ENCODE results near the gene FOXN4. TPM values are rescaled to one million over a fixed set of nuclear protein-coding genes. Genes with fewer than 3 reads are reported as not detected.

The FOXN4 gene
- total RNA-seq, 1 donor from 2014 or later = not detected

- peaks cover 10% of the 10 kb centered on the region for H3K9me3 Mint-ChIP-seq
- no peaks in the 10 kb centered on the region for H3K4me1 Mint-ChIP-seq (ENCODE audit: low read depth)
- no peak overlapping the region for H3K4me3 Mint-ChIP-seq (ENCODE audit: low read depth)
- no peaks in the 10 kb centered on the region for H3K27me3 Mint-ChIP-seq (ENCODE audit: low read depth)
- H3K36me3 Mint-ChIP-seq (ENCODE audit: low read depth) = peaks cover 13% of the 10 kb centered on the region
- intact Hi-C loops (cut with micrococcal nuclease) = no loop called here
- no peak for DNase-seq (ENCODE audit: low spot score)
- H3K27ac Mint-ChIP-seq = no peak overlapping the region
Observed at GRCh38 chr12:109258607-109259544, 50.2 kb downstream of the FOXN4 start.

DNA sequence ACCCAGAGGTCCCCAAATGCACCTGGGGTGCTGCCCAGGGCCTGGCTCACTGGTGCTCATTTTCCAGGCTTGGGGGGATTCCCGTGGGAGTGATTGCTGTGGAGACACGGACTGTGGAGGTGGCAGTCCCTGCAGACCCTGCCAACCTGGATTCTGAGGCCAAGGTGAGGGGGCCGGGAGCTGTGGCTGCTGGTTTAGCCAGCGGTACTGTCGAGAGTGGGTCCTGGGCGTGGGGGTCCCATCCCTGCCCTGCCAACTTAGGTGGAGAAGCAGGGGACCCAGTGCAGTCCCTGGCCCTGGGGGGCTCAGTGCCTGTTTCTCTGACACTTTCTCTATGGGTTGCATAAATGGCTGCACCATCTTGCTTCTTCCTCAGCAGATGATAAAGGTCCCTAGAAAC, 50.9 kb downstream of the FOXN4 start:
- Mint-ChIP-seq H3K36me3 (ENCODE audit: low read depth) (peaks cover 20% of the 10 kb centered on the region), H3K27me3 (ENCODE audit: low read depth) (no peaks in the 10 kb centered on the region), H3K9me3 (peaks cover 17% of the 10 kb centered on the region), H3K4me3 (ENCODE audit: low read depth) (no peak overlapping the region), H3K4me1 (ENCODE audit: low read depth) (no peaks in the 10 kb centered on the region), H3K27ac (no peak overlapping the region)
- DNase-seq (ENCODE audit: low spot score) = no peak
- intact Hi-C loops (cut with micrococcal nuclease) = no loop called here

GRCh38 chr12:109256011-109256410, 53.1 kb downstream of the FOXN4 start:
- DNase-seq (ENCODE audit: low spot score) = no peak
- H3K4me3 Mint-ChIP-seq (ENCODE audit: low read depth) = no peak overlapping the region
- peaks cover 28% of the 10 kb centered on the region for H3K9me3 Mint-ChIP-seq
- H3K27me3 Mint-ChIP-seq (ENCODE audit: low read depth) = no peaks in the 10 kb centered on the region
- H3K27ac Mint-ChIP-seq = no peak overlapping the region
- intact Hi-C loops (cut with micrococcal nuclease) = no loop called here
- H3K36me3 Mint-ChIP-seq (ENCODE audit: low read depth) = peaks cover 34% of the 10 kb centered on the region
- peaks cover 5% of the 10 kb centered on the region for H3K4me1 Mint-ChIP-seq (ENCODE audit: low read depth)

GRCh38 chr12:109255377-109255776, 53.7 kb downstream of the FOXN4 start:
- Mint-ChIP-seq H3K27ac (no peak overlapping the region), H3K9me3 (peaks cover 28% of the 10 kb centered on the region), H3K4me3 (ENCODE audit: low read depth) (no peak overlapping the region), H3K36me3 (ENCODE audit: low read depth) (peaks cover 36% of the 10 kb centered on the region), H3K4me1 (ENCODE audit: low read depth) (peaks cover 9% of the 10 kb centered on the region), H3K27me3 (ENCODE audit: low read depth) (no peaks in the 10 kb centered on the region)
- intact Hi-C loops (cut with micrococcal nuclease) = no loop called here
- no peak for DNase-seq (ENCODE audit: low spot score)

DNA sequence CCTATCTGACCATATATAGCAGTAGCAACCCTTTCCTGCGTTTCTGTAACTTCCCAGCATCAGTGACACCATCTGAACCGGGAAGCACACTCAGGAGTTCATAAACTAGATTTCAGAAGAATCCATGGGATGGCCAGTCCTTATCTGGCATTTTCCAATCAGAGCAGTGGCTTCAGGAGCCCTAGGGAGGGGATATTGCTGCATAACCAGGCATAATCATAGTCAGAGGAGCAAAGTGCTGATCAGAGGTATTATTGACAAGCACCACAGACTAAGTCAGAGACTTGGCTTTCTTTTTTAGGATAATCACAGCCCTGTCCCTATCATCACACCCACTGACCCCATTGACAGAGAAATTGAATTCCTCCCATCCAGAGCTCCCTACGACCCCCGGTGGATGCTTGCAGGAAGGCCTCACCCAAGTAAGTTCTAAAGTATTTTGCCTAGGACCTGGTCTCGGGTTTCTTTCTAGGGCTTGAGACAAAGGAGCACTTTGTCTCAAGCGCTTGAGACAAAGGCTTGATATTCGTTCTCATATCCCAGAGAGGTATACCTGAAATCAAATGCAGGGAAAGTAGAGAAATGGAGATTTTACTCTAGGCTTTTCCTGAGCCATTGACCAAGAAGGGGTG, 55.1 kb downstream of the FOXN4 start:
- H3K27ac Mint-ChIP-seq = no peak overlapping the region
- DNase-seq (ENCODE audit: low spot score) = no peak
- intact Hi-C loops (cut with micrococcal nuclease) = no loop called here
- H3K4me3 Mint-ChIP-seq (ENCODE audit: low read depth) = no peak overlapping the region
- H3K4me1 Mint-ChIP-seq (ENCODE audit: low read depth) = peaks cover 20% of the 10 kb centered on the region
- peaks cover 37% of the 10 kb centered on the region for H3K36me3 Mint-ChIP-seq (ENCODE audit: low read depth)
- peaks cover 28% of the 10 kb centered on the region for H3K9me3 Mint-ChIP-seq
- H3K27me3 Mint-ChIP-seq (ENCODE audit: low read depth) = no peaks in the 10 kb centered on the region

GRCh38 chr12:109252799-109253198, 56.3 kb downstream of the FOXN4 start:
- Mint-ChIP-seq H3K4me3 (ENCODE audit: low read depth) (no peak overlapping the region), H3K4me1 (ENCODE audit: low read depth) (peaks cover 25% of the 10 kb centered on the region), H3K27me3 (ENCODE audit: low read depth) (no peaks in the 10 kb centered on the region), H3K36me3 (ENCODE audit: low read depth) (peaks cover 37% of the 10 kb centered on the region), H3K27ac (no peak overlapping the region), H3K9me3 (peaks cover 28% of the 10 kb centered on the region)
- intact Hi-C loops (cut with micrococcal nuclease) = no loop called here
- no peak for DNase-seq (ENCODE audit: low spot score)

DNA sequence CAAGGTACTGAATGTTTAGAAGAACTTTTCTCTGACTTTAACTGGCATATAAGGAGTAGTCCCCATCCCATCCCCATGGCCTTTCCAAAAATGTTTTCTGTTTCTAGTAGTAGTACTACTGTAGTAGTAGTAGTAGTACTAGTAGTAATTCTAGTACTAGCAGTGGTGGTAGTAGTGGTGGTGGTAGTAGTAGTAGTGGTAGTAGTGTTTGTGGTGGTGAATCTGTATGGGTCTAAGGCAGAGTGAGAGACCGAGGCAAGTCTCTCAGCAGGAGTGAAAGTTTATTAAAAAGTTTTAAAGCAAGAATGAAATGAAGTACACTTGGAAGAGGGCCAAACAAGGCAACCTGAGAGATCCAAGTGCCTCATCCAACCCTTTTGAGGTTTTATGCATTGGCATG, 58.6 kb downstream of the FOXN4 start:
- Mint-ChIP-seq H3K27ac (peak overlapping the region; percentile 2), H3K9me3 (peaks cover 28% of the 10 kb centered on the region), H3K4me1 (ENCODE audit: low read depth) (peaks cover 25% of the 10 kb centered on the region), H3K36me3 (ENCODE audit: low read depth) (peaks cover 35% of the 10 kb centered on the region), H3K27me3 (ENCODE audit: low read depth) (no peaks in the 10 kb centered on the region), H3K4me3 (ENCODE audit: low read depth) (no peak overlapping the region)
- intact Hi-C loops (cut with micrococcal nuclease) = no loop called here
- no peak for DNase-seq (ENCODE audit: low spot score)

DNA sequence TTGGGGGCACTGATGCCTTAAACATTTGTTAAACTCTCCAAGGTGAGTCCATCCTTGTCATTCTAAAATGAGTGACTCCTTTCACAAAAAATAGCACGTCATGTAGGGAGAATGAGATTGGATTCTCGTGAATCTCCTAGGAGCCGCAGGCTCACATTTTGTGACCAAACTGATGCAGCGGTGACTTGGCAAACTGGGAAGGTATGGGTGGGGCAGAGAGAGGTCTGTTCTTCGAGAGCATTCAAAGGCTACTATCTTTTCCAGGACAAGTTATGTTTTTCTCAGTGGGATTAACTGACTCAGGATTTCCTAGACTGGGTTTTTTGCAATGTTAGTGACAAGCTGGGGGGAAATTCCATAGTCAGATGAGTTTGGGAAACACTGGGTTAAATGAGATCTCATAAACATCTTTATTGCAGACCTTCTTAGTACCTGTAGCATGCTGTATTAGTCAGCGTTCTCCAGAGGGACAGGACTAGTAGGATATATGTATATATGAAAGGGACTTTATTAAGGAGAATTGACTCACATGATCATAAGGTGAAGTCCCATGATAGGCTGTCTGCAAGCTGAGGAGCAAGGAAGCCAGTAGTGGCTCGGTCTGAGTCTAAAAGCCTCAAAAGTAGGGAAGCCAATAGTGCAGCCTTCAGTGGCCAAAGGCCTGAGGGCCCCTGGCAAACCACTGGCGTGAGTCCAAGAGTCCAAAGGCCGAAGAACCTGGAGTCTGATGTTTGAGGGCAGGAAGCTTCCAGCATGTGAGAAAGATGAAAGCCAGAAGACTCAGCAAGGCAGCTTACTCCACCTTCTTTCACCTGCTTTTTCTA, 61.0 kb downstream of the FOXN4 start:
- DNase-seq (ENCODE audit: low spot score) = no peak
- peaks cover 10% of the 10 kb centered on the region for H3K9me3 Mint-ChIP-seq
- H3K27ac Mint-ChIP-seq = peak overlapping the region; percentile 5
- H3K27me3 Mint-ChIP-seq (ENCODE audit: low read depth) = no peaks in the 10 kb centered on the region
- H3K36me3 Mint-ChIP-seq (ENCODE audit: low read depth) = peaks cover 15% of the 10 kb centered on the region
- intact Hi-C loops (cut with micrococcal nuclease) = no loop called here
- H3K4me3 Mint-ChIP-seq (ENCODE audit: low read depth) = no peak overlapping the region
- H3K4me1 Mint-ChIP-seq (ENCODE audit: low read depth) = peaks cover 25% of the 10 kb centered on the region

- H3K36me3 Mint-ChIP-seq (ENCODE audit: low read depth) = peaks cover 13% of the 10 kb centered on the region
- intact Hi-C loops (cut with micrococcal nuclease) = no loop called here
- no peak overlapping the region for H3K27ac Mint-ChIP-seq
- no peaks in the 10 kb centered on the region for H3K27me3 Mint-ChIP-seq (ENCODE audit: low read depth)
- H3K4me3 Mint-ChIP-seq (ENCODE audit: low read depth) = no peak overlapping the region
- H3K4me1 Mint-ChIP-seq (ENCODE audit: low read depth) = peaks cover 22% of the 10 kb centered on the region
- no peaks in the 10 kb centered on the region for H3K9me3 Mint-ChIP-seq
- no peak for DNase-seq (ENCODE audit: low spot score)
Observed at GRCh38 chr12:109246221-109246620, 62.9 kb downstream of the FOXN4 start.

GRCh38 chr12:109244073-109244472, 65.0 kb downstream of the FOXN4 start:
- H3K27ac Mint-ChIP-seq = no peak overlapping the region
- intact Hi-C loops (cut with micrococcal nuclease) = no loop called here
- H3K9me3 Mint-ChIP-seq = no peaks in the 10 kb centered on the region
- peaks cover 9% of the 10 kb centered on the region for H3K4me1 Mint-ChIP-seq (ENCODE audit: low read depth)
- H3K36me3 Mint-ChIP-seq (ENCODE audit: low read depth) = peaks cover 23% of the 10 kb centered on the region
- H3K4me3 Mint-ChIP-seq (ENCODE audit: low read depth) = no peak overlapping the region
- H3K27me3 Mint-ChIP-seq (ENCODE audit: low read depth) = no peaks in the 10 kb centered on the region
- no peak for DNase-seq (ENCODE audit: low spot score)

GRCh38 chr12:109241936-109242335, 67.1 kb downstream of the FOXN4 start:
- H3K4me3 Mint-ChIP-seq (ENCODE audit: low read depth) = no peak overlapping the region
- no peaks in the 10 kb centered on the region for H3K27me3 Mint-ChIP-seq (ENCODE audit: low read depth)
- no peaks in the 10 kb centered on the region for H3K9me3 Mint-ChIP-seq
- H3K27ac Mint-ChIP-seq = no peak overlapping the region
- H3K36me3 Mint-ChIP-seq (ENCODE audit: low read depth) = peaks cover 23% of the 10 kb centered on the region
- intact Hi-C loops (cut with micrococcal nuclease) = no loop called here
- H3K4me1 Mint-ChIP-seq (ENCODE audit: low read depth) = peaks cover 5% of the 10 kb centered on the region
- DNase-seq (ENCODE audit: low spot score) = no peak

DNA sequence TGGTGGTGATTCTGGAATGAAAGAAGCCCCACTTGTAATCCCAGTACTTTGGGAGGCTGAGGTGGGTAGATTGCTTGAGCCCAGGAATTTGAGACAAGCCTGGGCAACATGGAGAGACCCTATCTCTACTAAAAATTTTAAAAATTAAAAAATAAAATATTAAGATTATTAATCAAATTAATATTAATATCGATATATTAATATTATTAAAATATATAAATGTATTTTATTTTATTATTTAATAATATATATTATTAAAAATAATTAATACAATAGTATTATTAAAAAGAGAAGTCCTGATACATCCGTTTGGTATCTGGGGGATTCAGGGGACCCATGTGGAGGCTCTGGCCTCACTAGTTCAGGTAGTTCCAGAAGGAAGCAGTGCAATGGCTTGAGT, 68.7 kb downstream of the FOXN4 start:
- peaks cover 5% of the 10 kb centered on the region for H3K4me1 Mint-ChIP-seq (ENCODE audit: low read depth)
- no peak overlapping the region for H3K4me3 Mint-ChIP-seq (ENCODE audit: low read depth)
- H3K9me3 Mint-ChIP-seq = no peaks in the 10 kb centered on the region
- H3K27ac Mint-ChIP-seq = no peak overlapping the region
- no peaks in the 10 kb centered on the region for H3K27me3 Mint-ChIP-seq (ENCODE audit: low read depth)
- H3K36me3 Mint-ChIP-seq (ENCODE audit: low read depth) = peaks cover 23% of the 10 kb centered on the region
- intact Hi-C loops (cut with micrococcal nuclease) = no loop called here
- DNase-seq (ENCODE audit: low spot score) = no peak

All from activated T-helper 2 cell treated with anti-CD3 and anti-CD28 coated beads, Interferon-gamma antibody, Interleukin-2, Interleukin-4, amounts not matched to agents 10 μg/mL and 5 μg/mL and 100 μg/mL, durations not matched to agents 14 hours and 24 hours and 36 hours (primary cell).